Hepatocyte (in vitro differentiated cells): Measurements from ENCODE around the gene SLFNL1.

Experiments
- CTCF ChIP-seq: fragments of 200-600 bp; sonication (generic); IDR thresholded peaks from 2 replicates; pipeline ENCODE4 v1.5.1; 2016; ENCODE audit warnings: antibody characterized with exemption, mild to moderate bottlenecking; ENCODE audit not compliant: poor library complexity
- EZH2phosphoT487 ChIP-seq: fragments of 200-600 bp; sonication (generic); IDR thresholded peaks from one replicate; pipeline ENCODE4 v1.6.1; 2018; ENCODE audit warnings: antibody characterized with exemption, mild to moderate bottlenecking, low read depth, moderate library complexity; ENCODE audit not compliant: unreplicated experiment, severe bottlenecking

- TF ChIP-seq CTCF, result no peak
- TF ChIP-seq EZH2phosphoT487, result no peak
These were observed 6.7 kb downstream of the SLFNL1 start for GRCh38 chr1:41014871-41015270.
